Osteoblast (primary cell): ENCODE data around the gene TRIM6. TPM values are rescaled to one million over a fixed set of nuclear protein-coding genes. Genes with fewer than 3 reads are reported as not detected.

Experiments used
- DNase-seq: peaks from one replicate; pipeline ENCODE4 v3.0.0; 2011; ENCODE audit warnings: low spot score, mixed read lengths; ENCODE audit not compliant: insufficient read length; ENCODE audit errors: missing footprints
- H2AFZ ChIP-seq: 2 replicates; pipeline ENCODE4 v1.6.0; 2011; ENCODE audit warnings: mild to moderate bottlenecking, low read length
- H3K27ac ChIP-seq: 2 replicates; pipeline ENCODE4 v1.5.1; 2011; ENCODE audit warnings: mild to moderate bottlenecking, low read depth, low read length, moderate library complexity
- H3K27me3 ChIP-seq: 2 replicates; pipeline ENCODE4 v1.6.0; 2012; ENCODE audit warnings: mild to moderate bottlenecking, control low read depth, inconsistent platforms, low read length, moderate library complexity; ENCODE audit not compliant: insufficient read depth
- H3K36me3 ChIP-seq: 2 replicates; pipeline ENCODE4 v1.5.1; 2011; ENCODE audit warnings: mild to moderate bottlenecking, low read length, control low read depth, moderate library complexity; ENCODE audit not compliant: insufficient read depth
- H3K4me1 ChIP-seq: 2 replicates; pipeline ENCODE4 v1.5.1; 2011; ENCODE audit warnings: mild to moderate bottlenecking, low read length, control low read depth, moderate library complexity; ENCODE audit not compliant: insufficient read depth
- H3K4me2 ChIP-seq: 2 replicates; pipeline ENCODE4 v1.6.0; 2011; ENCODE audit warnings: mild to moderate bottlenecking, low read length; ENCODE audit not compliant: insufficient read depth
- H3K4me3 ChIP-seq: fragments of 200-600 bp; sonication (generic); 3 replicates; pipeline ENCODE4 v1.5.1; 2012; ENCODE audit warnings: mild to moderate bottlenecking, low read length, inconsistent platforms; ENCODE audit not compliant: insufficient read depth
- H3K79me2 ChIP-seq: 2 replicates; pipeline ENCODE4 v1.6.0; 2012; ENCODE audit warnings: mild to moderate bottlenecking, low read length, control low read depth, inconsistent platforms; ENCODE audit not compliant: insufficient read depth
- H3K9me3 ChIP-seq: 2 replicates; pipeline ENCODE4 v1.5.1; 2011; ENCODE audit warnings: low read depth, low read length, control low read depth
- H4K20me1 ChIP-seq: 2 replicates; pipeline ENCODE4 v1.6.0; 2012; ENCODE audit warnings: mild to moderate bottlenecking, low read length, control low read depth; ENCODE audit not compliant: insufficient read depth
- CTCF ChIP-seq: IDR thresholded peaks from 2 replicates; pipeline ENCODE4 v1.5.1; 2011; ENCODE audit warnings: mild to moderate bottlenecking, low read depth, low read length, moderate library complexity; ENCODE audit errors: extremely low read depth
- total RNA-seq: library from RNA; depleted of rRNA; stranded (reverse); fragments of >200 nt; gene quantifications from 2 replicates; pipeline ENCODE4 v1.2.3, GENCODE V29; 2012

The TRIM6 gene
- total RNA-seq, 1 donor, result 3.6 TPM

- H3K4me2 ChIP-seq, result no peak overlapping the region
- TF ChIP-seq CTCF, result no peak
- H3K4me3 ChIP-seq, result no peak overlapping the region
- no peak overlapping the region for H3K27ac ChIP-seq
- H3K79me2 ChIP-seq, result no peaks in the 10 kb centered on the region
- H3K4me1 ChIP-seq, result no peaks in the 10 kb centered on the region
- no peaks in the 10 kb centered on the region for H3K36me3 ChIP-seq
- H2AFZ ChIP-seq, result no peak overlapping the region
- no peaks in the 10 kb centered on the region for H3K9me3 ChIP-seq
- H3K27me3 ChIP-seq, result no peaks in the 10 kb centered on the region
- H4K20me1 ChIP-seq, result no peaks in the 10 kb centered on the region
- no peak for DNase-seq
These were observed 32.0 kb upstream of the TRIM6 start for GRCh38 chr11:5564259-5565019.

GRCh38 chr11:5574654-5575053 is 21.8 kb upstream of the TRIM6 start:
- no peak overlapping the region for H3K27ac ChIP-seq
- no peak overlapping the region for H2AFZ ChIP-seq
- H3K36me3 ChIP-seq, result no peaks in the 10 kb centered on the region
- H3K4me2 ChIP-seq, result no peak overlapping the region
- no peaks in the 10 kb centered on the region for H3K9me3 ChIP-seq
- H3K4me1 ChIP-seq, result no peaks in the 10 kb centered on the region
- no peaks in the 10 kb centered on the region for H3K27me3 ChIP-seq
- DNase-seq, result no peak
- H4K20me1 ChIP-seq, result no peaks in the 10 kb centered on the region
- no peak overlapping the region for H3K4me3 ChIP-seq
- TF ChIP-seq CTCF, result no peak
- H3K79me2 ChIP-seq, result no peaks in the 10 kb centered on the region

GRCh38 chr11:5575152-5575551 is 21.3 kb upstream of the TRIM6 start:
- H3K4me3 ChIP-seq, result no peak overlapping the region
- H3K27ac ChIP-seq, result no peak overlapping the region
- no peaks in the 10 kb centered on the region for H4K20me1 ChIP-seq
- no peaks in the 10 kb centered on the region for H3K79me2 ChIP-seq
- DNase-seq, result no peak
- H3K36me3 ChIP-seq, result no peaks in the 10 kb centered on the region
- no peak overlapping the region for H3K4me2 ChIP-seq
- no peak for TF ChIP-seq CTCF
- no peaks in the 10 kb centered on the region for H3K4me1 ChIP-seq
- H2AFZ ChIP-seq, result no peak overlapping the region
- no peaks in the 10 kb centered on the region for H3K27me3 ChIP-seq
- no peaks in the 10 kb centered on the region for H3K9me3 ChIP-seq

GRCh38 chr11:5577101-5577500 is 19.3 kb upstream of the TRIM6 start:
- no peaks in the 10 kb centered on the region for H3K9me3 ChIP-seq
- H3K27ac ChIP-seq, result no peak overlapping the region
- H3K79me2 ChIP-seq, result no peaks in the 10 kb centered on the region
- no peak overlapping the region for H3K4me2 ChIP-seq
- no peak for DNase-seq
- H3K27me3 ChIP-seq, result no peaks in the 10 kb centered on the region
- TF ChIP-seq CTCF, result no peak
- H2AFZ ChIP-seq, result no peak overlapping the region
- no peaks in the 10 kb centered on the region for H4K20me1 ChIP-seq
- no peaks in the 10 kb centered on the region for H3K36me3 ChIP-seq
- H3K4me3 ChIP-seq, result no peak overlapping the region
- H3K4me1 ChIP-seq, result no peaks in the 10 kb centered on the region
